GM19099 (cell line): Measurements from ENCODE around the gene DENND1A.

Source experiments
- POLR2A ChIP-seq: IDR thresholded peaks from 3 replicates; pipeline ENCODE4 v1.6.1; 2011; ENCODE audit warnings: low read depth; ENCODE audit not compliant: insufficient read length; ENCODE audit errors: extremely low read depth

DENND1A gene

DNA sequence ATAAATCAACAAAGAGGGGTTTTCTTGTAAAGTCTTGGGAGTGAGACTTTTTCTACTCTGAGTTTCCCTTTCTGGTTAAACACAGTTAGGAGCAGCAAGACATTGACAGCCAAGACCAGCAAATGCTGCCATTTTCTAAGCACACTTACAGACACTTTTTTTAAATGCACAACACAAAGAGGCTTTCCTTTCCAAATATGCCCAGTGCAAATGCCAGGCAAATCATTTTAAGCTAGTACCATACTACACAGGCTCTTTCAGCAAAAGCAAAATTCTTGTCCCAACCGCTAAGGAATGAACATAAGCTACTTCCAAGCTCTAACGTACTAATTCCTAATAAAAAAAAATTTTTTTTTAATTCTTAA lies 68.2 kb downstream of the DENND1A start:
- no peak for TF ChIP-seq POLR2A

DNA sequence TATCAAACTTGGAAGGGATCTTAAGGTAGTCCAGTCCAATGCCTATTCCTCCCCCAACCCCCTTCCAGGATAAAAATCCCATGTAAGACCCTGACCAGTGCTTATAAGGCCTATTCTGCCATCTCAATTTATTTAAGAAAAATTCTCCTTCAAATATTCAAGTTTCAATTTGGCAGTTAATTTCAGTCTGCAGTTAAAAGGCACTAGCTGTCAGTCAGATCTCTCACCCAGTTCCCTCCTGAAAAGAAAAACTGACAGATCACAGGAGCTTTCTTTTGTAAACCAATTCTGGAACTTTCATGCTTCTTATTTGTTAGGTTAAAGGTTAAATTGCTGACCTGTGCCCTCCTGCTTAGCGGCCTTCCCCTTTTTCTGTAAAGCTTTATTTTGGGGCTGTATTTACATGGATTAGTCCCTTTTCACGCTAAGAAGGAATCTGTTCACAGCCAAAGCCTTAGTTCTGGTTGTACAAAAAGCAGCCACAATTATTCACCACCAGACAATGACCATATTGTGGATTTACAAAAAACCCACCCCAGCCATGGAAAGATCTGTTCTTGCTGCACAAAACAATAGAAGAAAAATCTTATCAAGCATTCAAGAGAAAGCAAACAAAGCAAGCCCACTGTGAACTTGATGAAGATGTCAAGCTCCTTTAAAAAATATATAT lies 68.7 kb downstream of the DENND1A start:
- TF ChIP-seq POLR2A, result no peak

DNA sequence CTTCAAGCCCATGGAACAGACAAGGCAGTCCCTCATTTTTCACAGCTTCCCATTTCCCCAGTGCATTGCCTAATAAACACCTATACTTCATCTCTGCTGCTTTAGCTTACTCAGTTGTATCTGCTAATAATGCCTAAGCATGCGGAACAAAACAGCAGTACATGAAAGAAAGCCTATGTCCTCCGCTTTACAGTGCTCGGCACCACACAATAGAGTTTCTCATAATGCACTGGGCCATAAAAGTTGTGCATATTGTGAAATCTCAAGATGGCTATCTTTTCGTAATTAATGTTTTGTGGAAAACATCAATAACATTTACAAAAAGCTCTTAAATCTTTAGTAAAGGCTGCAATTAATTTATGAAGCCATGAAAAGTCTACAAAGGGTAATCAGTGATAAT lies 69.3 kb downstream of the DENND1A start:
- no peak for TF ChIP-seq POLR2A

DNA sequence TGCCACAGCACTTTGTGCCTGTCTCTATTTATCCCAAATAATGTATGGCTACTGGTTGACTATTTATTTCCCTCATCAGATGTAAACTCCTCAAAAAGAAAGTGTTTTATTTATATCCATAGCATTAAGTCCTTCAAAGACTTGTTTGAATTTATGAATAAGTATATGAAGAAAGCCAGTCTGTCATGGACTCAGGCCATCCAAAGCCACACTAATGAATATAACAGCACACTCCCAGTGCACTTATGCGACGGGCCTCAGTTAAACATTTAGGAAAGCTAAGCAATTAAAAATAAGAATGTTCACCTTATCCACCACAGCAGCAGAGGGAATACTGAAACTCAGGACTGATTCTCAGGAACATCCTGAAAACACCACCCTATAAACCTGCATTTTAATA lies 77.5 kb downstream of the DENND1A start:
- no peak for TF ChIP-seq POLR2A

DNA sequence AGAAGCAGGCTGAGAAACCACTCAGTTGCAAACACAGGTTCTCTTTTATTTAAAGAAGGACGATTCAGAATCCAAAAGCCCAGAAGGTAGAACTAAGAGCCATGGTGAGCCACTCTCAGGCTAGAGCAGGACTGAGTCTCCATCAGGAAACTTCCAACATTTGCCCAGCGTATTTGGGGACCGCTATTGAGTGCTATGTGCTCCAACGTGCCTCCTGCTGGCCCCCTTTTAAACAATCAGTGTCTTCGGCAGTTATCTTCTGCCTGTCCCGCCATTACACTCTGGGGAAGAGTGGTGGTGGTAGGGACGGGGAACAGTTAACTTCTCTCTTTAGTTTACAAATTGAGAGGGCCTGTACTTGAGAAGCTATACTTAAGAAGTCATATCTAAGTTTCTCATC lies 78.1 kb downstream of the DENND1A start:
- TF ChIP-seq POLR2A, result no peak

DNA sequence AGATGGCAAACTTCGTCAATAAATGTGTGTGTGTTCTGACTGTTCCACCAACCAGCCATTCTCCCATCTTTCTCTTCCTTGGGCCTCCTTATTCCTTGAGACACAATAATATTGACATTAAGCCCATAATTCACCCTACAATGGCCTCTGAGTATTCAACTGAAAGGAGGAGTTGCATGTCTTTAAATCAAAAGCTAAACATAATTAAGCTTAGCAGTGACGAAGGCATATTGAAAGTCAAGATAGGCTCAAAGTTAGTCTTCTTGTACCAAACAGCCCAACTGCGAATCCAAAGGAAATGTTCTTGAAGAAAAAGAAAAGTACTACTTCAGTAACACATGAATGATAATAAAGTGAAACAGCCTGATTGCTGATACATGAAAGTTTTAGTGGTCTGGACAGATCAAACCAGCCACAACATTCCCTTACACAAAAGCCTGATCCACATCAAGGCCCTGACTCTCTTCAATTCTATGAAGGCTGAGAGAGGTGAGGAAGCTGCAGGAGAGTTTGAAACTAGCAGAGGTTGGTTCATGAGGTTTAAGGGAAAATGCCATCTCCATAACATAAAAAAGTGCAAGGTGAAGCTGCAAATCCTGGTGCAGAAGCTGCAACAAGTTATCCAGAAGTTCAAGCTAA lies 81.4 kb downstream of the DENND1A start:
- no peak for TF ChIP-seq POLR2A

DNA sequence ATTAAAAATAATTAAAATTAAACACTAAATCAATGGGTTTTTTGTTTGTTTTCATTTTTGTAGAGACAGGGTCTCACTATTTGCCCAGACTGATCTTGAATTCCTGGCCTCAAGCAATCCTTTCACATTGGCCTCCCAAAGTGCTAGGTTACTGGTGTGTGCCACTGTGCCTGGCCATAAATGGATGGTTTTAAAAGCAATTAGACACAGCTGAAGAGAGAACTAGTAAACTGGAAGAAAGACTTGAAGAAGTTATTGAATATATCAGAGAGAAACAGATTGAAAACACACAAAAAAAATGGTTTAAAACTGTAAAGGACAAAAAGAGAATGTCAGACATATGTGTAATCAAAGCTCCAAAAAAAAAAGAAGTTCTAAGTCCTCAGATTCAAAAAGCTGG lies 83.0 kb downstream of the DENND1A start:
- no peak for TF ChIP-seq POLR2A

DNA sequence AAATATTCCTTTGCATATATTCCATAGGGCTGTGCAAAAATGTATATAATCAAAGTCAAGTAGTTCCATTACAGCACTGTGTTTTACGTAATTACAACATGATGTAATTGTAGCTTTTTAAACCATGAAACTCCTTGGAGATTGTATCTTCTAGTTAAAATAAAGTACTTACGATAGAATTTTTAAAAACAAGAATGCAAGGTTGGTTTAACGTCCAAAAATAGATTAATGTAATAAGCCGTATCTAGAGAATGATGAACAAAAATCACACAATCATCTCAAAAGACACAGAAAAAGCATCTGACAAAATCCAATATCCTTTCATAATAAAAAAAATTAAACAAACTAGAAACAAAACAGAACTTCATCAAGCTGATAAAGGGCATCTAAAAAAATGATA lies 86.2 kb downstream of the DENND1A start:
- TF ChIP-seq POLR2A, result no peak

DNA sequence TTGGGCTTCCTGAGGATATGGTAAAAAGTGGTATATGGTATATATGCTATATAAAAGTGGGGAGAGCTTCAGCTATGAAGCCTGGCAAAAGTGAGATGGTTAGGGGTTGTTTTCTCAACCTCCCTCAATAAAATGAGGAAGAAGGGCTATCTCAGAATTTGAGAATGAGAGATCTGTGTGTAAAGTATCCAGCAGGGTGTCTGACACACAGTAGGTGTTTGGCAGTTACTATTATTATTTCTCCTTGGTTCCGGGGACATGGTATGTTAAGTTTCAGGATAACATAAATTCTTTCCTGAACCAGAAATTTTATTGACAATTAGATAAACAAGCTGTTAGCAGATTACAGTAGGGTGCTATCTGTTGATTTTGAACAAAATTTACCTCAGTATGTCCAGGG lies 94.1 kb downstream of the DENND1A start:
- TF ChIP-seq POLR2A, result no peak

DNA sequence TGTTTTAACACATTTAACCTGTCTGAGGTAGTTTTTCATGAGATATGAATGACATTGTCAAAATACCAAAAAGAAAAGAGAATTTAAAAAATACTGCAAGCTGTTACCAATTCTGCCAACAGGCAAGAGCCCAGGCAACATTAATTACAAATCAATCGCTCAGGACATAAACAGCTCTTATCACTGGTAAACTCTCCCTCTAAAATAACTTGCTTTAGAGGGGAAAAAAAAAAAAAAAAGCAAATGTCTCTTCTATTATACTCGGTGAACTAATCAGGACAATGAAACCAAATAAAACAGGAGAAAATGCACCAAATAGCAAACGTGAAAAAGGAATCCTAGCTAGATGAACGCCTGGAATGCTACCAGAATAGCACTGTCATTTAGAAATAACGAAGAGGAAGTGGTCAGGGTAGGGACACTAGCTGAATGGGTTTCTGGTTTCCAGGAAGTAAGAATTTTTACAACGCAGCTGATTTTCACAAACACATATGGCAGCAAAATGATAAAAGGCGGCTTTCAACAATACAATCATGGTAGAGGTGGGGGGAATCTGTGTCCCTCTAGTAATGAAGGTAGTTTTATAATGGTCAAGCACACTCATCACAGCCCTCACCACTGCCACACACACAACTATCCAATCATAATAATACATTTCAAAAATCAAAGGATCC lies 94.9 kb downstream of the DENND1A start:
- no peak for TF ChIP-seq POLR2A

DNA sequence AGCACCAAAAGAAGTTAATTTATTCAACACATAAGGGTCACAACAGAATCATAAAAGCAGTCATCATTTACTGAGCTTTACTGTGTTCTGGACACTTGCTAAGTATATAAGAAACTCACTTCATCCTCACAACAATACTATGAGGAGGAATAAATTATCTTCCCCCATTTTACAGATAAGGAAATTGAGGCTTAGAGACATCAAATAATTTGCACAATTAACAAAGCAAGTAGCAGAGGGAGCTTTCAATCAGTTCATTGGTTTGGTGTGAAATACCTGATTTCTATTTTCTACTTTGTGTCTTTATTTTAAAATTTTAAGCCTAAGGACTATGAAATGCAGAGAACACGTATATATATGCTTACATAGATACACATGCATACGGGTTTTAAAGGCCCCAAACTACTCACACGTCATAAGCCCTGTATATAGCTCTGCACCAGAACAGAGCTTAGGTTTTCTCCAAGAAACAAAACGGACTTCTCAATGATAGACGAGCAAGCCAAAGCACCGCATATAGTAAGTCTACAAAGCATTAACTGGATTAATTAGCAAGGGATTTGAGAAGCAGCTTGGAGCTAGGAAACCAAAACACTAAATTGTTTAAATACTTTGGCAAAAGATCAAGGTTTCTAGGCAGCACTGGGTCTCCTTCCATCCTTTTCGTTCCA lies 95.6 kb downstream of the DENND1A start:
- no peak for TF ChIP-seq POLR2A

DNA sequence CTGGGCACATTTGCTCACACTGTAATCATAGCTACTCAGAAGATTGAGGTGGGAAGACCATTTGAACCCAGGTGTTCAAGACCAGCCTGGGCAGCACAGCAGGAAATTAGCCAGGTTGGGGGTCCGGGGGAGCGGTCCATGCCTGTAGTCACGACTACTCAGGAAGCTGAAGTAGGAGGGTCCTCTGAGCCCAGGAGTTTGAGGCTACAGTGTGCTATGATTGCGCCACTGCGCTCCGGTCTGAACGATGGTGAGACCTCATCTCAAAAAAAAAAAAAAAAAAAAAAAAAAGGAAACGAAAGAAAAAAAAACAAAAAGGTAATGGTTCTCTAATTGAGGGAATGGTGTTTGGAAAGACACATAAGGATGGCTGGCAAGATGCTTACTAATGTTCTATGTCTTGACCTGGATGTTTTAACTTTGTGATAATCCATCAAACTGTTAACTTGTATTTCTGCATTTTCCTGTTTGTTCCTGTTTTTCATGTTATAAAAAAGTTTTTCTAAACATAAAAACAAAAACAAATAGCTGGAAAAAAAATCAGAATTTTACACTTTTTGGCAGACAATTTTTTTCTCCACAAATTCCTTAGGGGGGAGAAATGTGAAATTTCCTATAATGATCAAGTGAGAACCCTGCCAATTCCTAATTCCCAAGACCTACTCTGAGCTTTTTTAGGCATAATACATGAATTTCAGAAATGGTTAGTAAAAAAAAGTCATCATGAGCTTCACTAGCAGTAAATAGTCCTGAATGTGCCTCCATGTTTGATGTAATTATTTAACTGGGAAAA lies 96.9 kb downstream of the DENND1A start:
- no peak for TF ChIP-seq POLR2A

DNA sequence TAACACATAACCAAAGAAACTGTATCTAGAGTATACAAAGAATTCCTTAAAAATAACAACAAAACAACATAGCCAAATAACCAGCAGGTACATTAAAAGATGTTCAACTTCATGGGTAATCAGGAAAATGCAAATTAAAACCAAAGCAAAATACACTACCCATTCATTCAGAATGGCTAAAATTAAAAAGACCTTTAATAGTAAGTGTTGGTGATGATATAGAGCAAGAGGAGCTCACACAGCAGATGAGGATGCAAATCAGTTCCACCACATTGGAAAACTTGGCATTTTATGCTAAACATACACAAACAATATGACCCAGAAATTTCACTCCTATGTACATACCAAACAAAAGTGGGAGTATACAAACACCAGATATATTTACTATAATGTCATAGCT lies 97.8 kb downstream of the DENND1A start:
- no peak for TF ChIP-seq POLR2A

DNA sequence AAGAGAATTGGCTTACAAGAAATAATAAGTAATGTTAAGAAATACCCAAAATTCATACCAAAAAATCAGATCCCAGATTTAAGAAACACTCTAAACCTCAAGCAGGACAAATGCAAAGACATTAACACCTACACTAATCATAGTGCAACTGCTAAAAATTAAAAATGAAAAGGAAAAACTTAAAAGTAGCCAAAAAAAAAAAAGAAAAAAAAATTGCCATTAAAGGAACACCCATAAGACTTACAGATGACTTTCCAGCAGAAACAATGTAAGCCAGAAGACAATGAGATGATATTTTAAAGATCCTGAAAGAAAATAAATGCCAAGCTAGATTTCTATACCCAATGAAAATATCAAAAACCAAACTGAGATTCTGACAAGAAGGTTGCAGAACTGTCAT lies 101.5 kb downstream of the DENND1A start:
- TF ChIP-seq POLR2A, result no peak
